Activated T-helper 1 cell treated with anti-CD3 and anti-CD28 coated beads, Interleukin-12 subunit alpha, Interleukin-12 subunit beta, Interleukin-2, Interleukin-4 antibody, amounts not matched to agents 30 ng/mL and 10 ng/mL and 1 ng/mL, durations not matched to agents 14 hours and 24 hours and 36 hours (primary cell): ENCODE measurements around the gene FAM174B. TPM values are rescaled to one million over a fixed set of nuclear protein-coding genes. Genes with fewer than 3 reads are reported as not detected.

Experiments used
- DNase-seq: peaks from one replicate; pipeline ENCODE4 v3.0.0; 2021; ENCODE audit warnings: low spot score
- H3K27ac Mint-ChIP-seq: one replicate; pipeline ENCODE4 v1.8.0; 2021; ENCODE audit warnings: mild to moderate bottlenecking, mixed read lengths
- H3K27me3 Mint-ChIP-seq: one replicate; pipeline ENCODE4 v1.8.0; 2022; ENCODE audit warnings: mild to moderate bottlenecking, moderate library complexity, mixed read lengths; ENCODE audit not compliant: insufficient read depth
- H3K36me3 Mint-ChIP-seq: one replicate; pipeline ENCODE4 v1.8.0; 2021; ENCODE audit warnings: low read depth, mixed read lengths
- H3K4me1 Mint-ChIP-seq: one replicate; pipeline ENCODE4 v1.8.0; 2021; ENCODE audit warnings: low read depth, mixed read lengths
- H3K4me3 Mint-ChIP-seq: one replicate; pipeline ENCODE4 v1.8.0; 2021; ENCODE audit warnings: mild to moderate bottlenecking, moderate library complexity, mixed read lengths
- H3K9me3 Mint-ChIP-seq: one replicate; pipeline ENCODE4 v1.8.0; 2021; ENCODE audit warnings: mixed read lengths
- intact Hi-C: fragments of 100-400 bp; cut with micrococcal nuclease; formaldehyde crosslinking; loops from one replicate; pipeline ENCODE4 v1.15.1; 2024
- total RNA-seq: library from RNA; stranded (reverse); gene quantifications from 2 replicates; pipeline ENCODE4 v1.2.3, GENCODE V29; 2022

The FAM174B gene
- total RNA-seq, 1 donor from 2014 or later = 2.0 TPM

- no peaks in the 10 kb centered on the region for H3K9me3 Mint-ChIP-seq
- intact Hi-C loops = no loop called here
- H3K27ac Mint-ChIP-seq = no peak overlapping the region
- no peak overlapping the region for H3K4me3 Mint-ChIP-seq
- H3K4me1 Mint-ChIP-seq = no peaks in the 10 kb centered on the region
- no peak for DNase-seq
- no peaks in the 10 kb centered on the region for H3K36me3 Mint-ChIP-seq
- H3K27me3 Mint-ChIP-seq = peaks cover 13% of the 10 kb centered on the region
These were observed 81.4 kb downstream of the FAM174B start for GRCh38 chr15:92574161-92574560.

GRCh38 chr15:92571824-92572223 lies 83.8 kb downstream of the FAM174B start:
- DNase-seq = no peak
- intact Hi-C loops = no loop called here
- Mint-ChIP-seq H3K36me3 (no peaks in the 10 kb centered on the region), H3K27me3 (peaks cover 9% of the 10 kb centered on the region), H3K4me3 (no peak overlapping the region), H3K4me1 (no peaks in the 10 kb centered on the region), H3K9me3 (no peaks in the 10 kb centered on the region), H3K27ac (no peak overlapping the region)

GRCh38 chr15:92570391-92570790 lies 85.2 kb downstream of the FAM174B start:
- DNase-seq = no peak
- no peaks in the 10 kb centered on the region for H3K36me3 Mint-ChIP-seq
- intact Hi-C loops = no loop called here
- H3K4me3 Mint-ChIP-seq = no peak overlapping the region
- H3K27ac Mint-ChIP-seq = no peak overlapping the region
- no peaks in the 10 kb centered on the region for H3K9me3 Mint-ChIP-seq
- H3K27me3 Mint-ChIP-seq = peaks cover 9% of the 10 kb centered on the region
- no peaks in the 10 kb centered on the region for H3K4me1 Mint-ChIP-seq

GRCh38 chr15:92569778-92570177 lies 85.8 kb downstream of the FAM174B start:
- H3K4me1 Mint-ChIP-seq = no peaks in the 10 kb centered on the region
- no peaks in the 10 kb centered on the region for H3K9me3 Mint-ChIP-seq
- intact Hi-C loops = no loop called here

More at GRCh38 chr15:92569778-92570177, 85.8 kb downstream of the FAM174B start:
- Mint-ChIP-seq H3K4me3 (no peak overlapping the region), H3K27ac (no peak overlapping the region), H3K36me3 (no peaks in the 10 kb centered on the region), H3K27me3 (peaks cover 9% of the 10 kb centered on the region)
- no peak for DNase-seq

Other genes starting within 250 kb of the FAM174B start
- gene CHD2, start 244.5 kb upstream of the FAM174B start, total RNA-seq = 102 and 104 TPM in 2 replicates